H1 (cell line): Measurements from ENCODE around the gene CD226. TPM values are rescaled to one million over a fixed set of nuclear protein-coding genes. Genes with fewer than 3 reads are reported as not detected.

Experiments used
- ASH2L ChIP-seq: fragments of 200-600, 300-600 bp; sonication (generic); IDR thresholded peaks from one replicate; pipeline ENCODE4 v1.7.1; 2017; ENCODE audit warnings: low read length
- CBX8 ChIP-seq: fragments of 300-800, 300-1000 bp; sonication (generic); IDR thresholded peaks from 2 replicates; pipeline ENCODE4 v1.7.1; 2016; ENCODE audit warnings: low read depth, low read length, borderline replicate concordance
- E2F6 ChIP-seq: IDR thresholded peaks from 2 replicates; pipeline ENCODE4 v1.6.1; 2012; ENCODE audit warnings: inconsistent platforms
- EP300 ChIP-seq, 2 experiments: IDR thresholded peaks; 1 replicate in 1 of 2; 2 replicates in 1 of 2; pipeline ENCODE4 v1.6.1; 2011 to 2012; ENCODE audit warnings: low read depth in 2 of 2, low read length in 2 of 2, mild to moderate bottlenecking in 2 of 2, borderline replicate concordance in 1 of 2, inconsistent platforms in 1 of 2, moderate library complexity in 1 of 2
- KDM5A ChIP-seq: fragments of 200-600 bp; IDR thresholded peaks from 2 replicates; pipeline ENCODE4 v1.7.1; 2012; ENCODE audit warnings: mild to moderate bottlenecking, low read length, inconsistent platforms, mixed read lengths
- polyA plus RNA-seq, 7 experiments: library from polyadenylated mRNA; depleted of rRNA in 3 of 7; stranded (reverse) in 5 of 7; unstranded in 2 of 7; fragments of >200 nt in 5 of 7; fragments of 200-250 nt in 2 of 7; gene quantifications; 1 replicate in 5 of 7; 2 replicates in 1 of 7; 4 replicates in 1 of 7; pipeline versions ENCODE4 v1.2.1 to v1.2.3, GENCODE V29; 2011 to 2013; ENCODE audit warnings: missing spikeins in 2 of 7, mixed read lengths in 2 of 7
- total RNA-seq: library from RNA; stranded (reverse); fragmentation: NEBNext Ultra II Directional; extraction: Animal tissue kit (Norgen Biotek cat#: 25700); gene quantifications from 2 replicates; pipeline ENCODE4 v1.2.1, GENCODE V29; 2021

CD226 gene
- total and polyA plus RNA-seq, 2 of the 8 experiments (the other 6 are each of a cell fraction or from before 2014, with no cell fraction given): not detected

- TF ChIP-seq E2F6 (no peak), KDM5A (no peak), CBX8 (no peak), ASH2L (no peak), EP300 (IDR thresholded peaks at IDR 0.05; ENCODE audit: borderline replicate concordance in 1 of 2, low read depth in 2 of 2, low read length in 2 of 2) (no peak)
Observed at GRCh38 chr18:69814861-69815385, 132.8 kb downstream of the CD226 start (continued).
